Liver (tissue), 9 donors: ENCODE measurements around the gene SEH1L. TPM values are rescaled to one million over a fixed set of nuclear protein-coding genes. Genes with fewer than 3 reads are reported as not detected.

Source experiments
- DNase-seq: peaks from one replicate; pipeline ENCODE4 v3.0.0-alpha.2; 2017; ENCODE audit warnings: low spot score
- H3K27ac ChIP-seq, 2 donors: one replicate each; pipeline ENCODE4 v1.7.0; 2013; ENCODE audit warnings: inconsistent platforms in 2 of 2, low read length in 2 of 2, control low read depth in 1 of 2, low read depth in 1 of 2, mild to moderate bottlenecking in 1 of 2
- H3K27me3 ChIP-seq, 4 donors: one replicate each; pipeline versions ENCODE4 v1.6.1 to v1.7.0; 2013; ENCODE audit warnings: low read length in 3 of 4, inconsistent platforms in 1 of 4, mild to moderate bottlenecking in 1 of 4, moderate library complexity in 1 of 4; ENCODE audit not compliant: control insufficient read depth in 4 of 4, insufficient read depth in 4 of 4
- H3K36me3 ChIP-seq, 4 donors: one replicate each; pipeline versions ENCODE4 v1.6.1 to v1.7.0; 2013; ENCODE audit warnings: low read length in 3 of 4, mild to moderate bottlenecking in 3 of 4, low read depth in 1 of 4, moderate library complexity in 1 of 4; ENCODE audit not compliant: control insufficient read depth in 4 of 4, insufficient read depth in 3 of 4
- H3K4me1 ChIP-seq, 4 donors: one replicate each; pipeline versions ENCODE4 v1.6.1 to v1.7.0; 2013; ENCODE audit warnings: low read length in 3 of 4, mild to moderate bottlenecking in 3 of 4, moderate library complexity in 1 of 4; ENCODE audit not compliant: control insufficient read depth in 4 of 4, insufficient read depth in 4 of 4
- H3K4me3 ChIP-seq, 3 donors: one replicate each; pipeline versions ENCODE4 v1.6.1 to v1.7.0; 2013; ENCODE audit warnings: low read length in 3 of 3, control low read depth in 1 of 3, low read depth in 1 of 3, mild to moderate bottlenecking in 1 of 3
- H3K9ac ChIP-seq, 2 donors: one replicate each; pipeline ENCODE4 v1.7.0; 2013; ENCODE audit warnings: low read length in 2 of 2, mild to moderate bottlenecking in 2 of 2, moderate library complexity in 2 of 2, control low read depth in 1 of 2, low read depth in 1 of 2
- H3K9me3 ChIP-seq, 4 donors: one replicate each; pipeline versions ENCODE4 v1.6.1 to v1.7.0; 2013; ENCODE audit warnings: low read length in 3 of 4; ENCODE audit not compliant: control insufficient read depth in 4 of 4
- EGR1 ChIP-seq, 2 donors: IDR thresholded peaks; 2 replicates each; pipeline ENCODE4 v1.6.1; 2016 to 2018; ENCODE audit warnings: antibody characterized with exemption in 2 of 2, low read depth in 2 of 2
- FOXA1 ChIP-seq: IDR thresholded peaks from 2 replicates; pipeline ENCODE4 v1.6.1; 2016; ENCODE audit warnings: antibody characterized with exemption
- FOXA2 ChIP-seq: IDR thresholded peaks from 2 replicates; pipeline ENCODE4 v1.6.1; 2016; ENCODE audit warnings: antibody characterized with exemption
- GABPA ChIP-seq, 2 donors: IDR thresholded peaks in 1 of 2; conservative IDR thresholded peaks in 1 of 2; 2 replicates each; pipeline ENCODE4 v1.6.1; 2016; ENCODE audit warnings: antibody characterized with exemption in 2 of 2, mild to moderate bottlenecking in 1 of 2, moderate library complexity in 1 of 2
- HNF4A ChIP-seq, 2 donors: conservative IDR thresholded peaks; 2 replicates each; pipeline ENCODE4 v1.6.1; 2016; ENCODE audit warnings: antibody characterized with exemption in 2 of 2, mild to moderate bottlenecking in 2 of 2
- HNF4G ChIP-seq: IDR thresholded peaks from 2 replicates; pipeline ENCODE4 v1.6.1; 2016; ENCODE audit warnings: antibody characterized with exemption
- JUND ChIP-seq, 2 donors: IDR thresholded peaks; 2 replicates each; pipeline ENCODE4 v1.6.1; 2016; ENCODE audit warnings: antibody characterized with exemption in 2 of 2
- NR2F2 ChIP-seq: IDR thresholded peaks from 2 replicates; pipeline ENCODE4 v1.6.1; 2016; ENCODE audit warnings: antibody characterized with exemption
- RAD21 ChIP-seq, 2 donors: IDR thresholded peaks; 2 replicates each; pipeline ENCODE4 v1.6.1; 2016; ENCODE audit warnings: antibody characterized with exemption in 2 of 2, mild to moderate bottlenecking in 2 of 2
- REST ChIP-seq: IDR thresholded peaks from 2 replicates; pipeline ENCODE4 v1.6.1; 2016; ENCODE audit warnings: antibody characterized with exemption, mild to moderate bottlenecking
- RXRA ChIP-seq, 2 donors: IDR thresholded peaks; 2 replicates each; pipeline ENCODE4 v1.6.1; 2017 to 2018; ENCODE audit warnings: antibody characterized with exemption in 2 of 2, mild to moderate bottlenecking in 1 of 2
- SP1 ChIP-seq: IDR thresholded peaks from 2 replicates; pipeline ENCODE4 v1.6.1; 2018; ENCODE audit warnings: antibody characterized with exemption, mild to moderate bottlenecking
- TAF1 ChIP-seq: conservative IDR thresholded peaks from 2 replicates; pipeline ENCODE4 v1.6.1; 2016; ENCODE audit warnings: antibody characterized with exemption, mild to moderate bottlenecking
- YY1 ChIP-seq: IDR thresholded peaks from 2 replicates; pipeline ENCODE4 v1.6.1; 2016; ENCODE audit warnings: antibody characterized with exemption, mild to moderate bottlenecking
- ZBTB33 ChIP-seq: IDR thresholded peaks from 2 replicates; pipeline ENCODE4 v1.6.1; 2016; ENCODE audit warnings: antibody characterized with exemption
- WGBS: extraction: QIAGEN DNeasy Blood & Tissue Kit; methylation state at CpG from one replicate; pipeline ENCODE4 v1.1.7; 2013; 5-methylcytosine and 5-hydroxymethylcytosine counted together
- polyA plus RNA-seq, 2 donors: library from polyadenylated mRNA; stranded (reverse) in 1 of 2; unstranded in 1 of 2; fragments of 200-250 nt in 1 of 2; fragments of >200 nt in 1 of 2; fragmentation: Nextera tagmentation in 1 of 2; extraction: Ambion mirVana in 1 of 2; gene quantifications; one replicate each; pipeline versions ENCODE4 v1.2.1 to v1.2.3, GENCODE V29; 2013 to 2015
- total RNA-seq, 2 donors: library from RNA; depleted of rRNA; stranded (reverse); fragments of >200 nt; gene quantifications; one replicate each; pipeline ENCODE4 v1.2.3, GENCODE V29; 2014
- TF ChIP-seq, protein P1 (sequence below): IDR thresholded peaks from 2 replicates; pipeline ENCODE4 v1.6.1; 2016; ENCODE audit warnings: antibody characterized with exemption
- TF ChIP-seq, protein P2 (sequence below): IDR thresholded peaks from 2 replicates; pipeline ENCODE4 v1.6.1; 2016; ENCODE audit warnings: antibody characterized with exemption
- TF ChIP-seq, protein P3 (sequence below): fragments of 150-350 bp; IDR thresholded peaks from 2 replicates; pipeline ENCODE4 v1.5.1; 2017; ENCODE audit warnings: improper control_type of control experiment, low read depth, low read length; ENCODE audit not compliant: missing input control
- donor health status: healthy.
- donor health status: healthy.
- donor health status: healthy.
- donor health status: healthy.
- donor health status: healthy.

SEH1L gene
- total and polyA plus RNA-seq, 4 donors: 12.2 to 28.5 (median 16.8) TPM

DNA sequence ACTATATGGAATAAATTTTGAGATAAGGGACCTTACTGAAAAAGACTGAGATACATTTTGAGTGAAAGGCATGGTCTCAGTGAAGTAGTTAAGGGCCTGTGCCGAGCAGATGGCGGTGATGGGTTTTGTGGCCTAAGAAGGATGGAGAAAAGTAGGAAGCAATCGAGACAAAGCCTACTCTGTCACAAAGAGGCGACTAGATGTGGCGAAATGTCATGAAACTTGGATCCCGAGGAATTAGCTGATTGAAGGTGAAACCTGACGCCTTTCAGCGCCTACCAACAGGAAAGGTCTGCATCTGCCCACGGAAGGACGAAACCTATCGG lies 42.8 kb downstream of the SEH1L start:
- peak overlapping the region; percentile 59 to 96 (median 78) for H3K4me3 ChIP-seq
- TF ChIP-seq RAD21 (IDR thresholded peaks at IDR 0.05) (no peak), GABPA (IDR thresholded peaks at IDR 0.05 in 1 of 2, conservative IDR thresholded peaks at IDR 0.05 in 1 of 2) (no peak), ZBTB33 (no peak), FOXA1 (no peak), TAF1 (no peak), YY1 (no peak), JUND (IDR thresholded peaks at IDR 0.05) (no peak), HNF4G (no peak), RXRA (IDR thresholded peaks at IDR 0.05) (no peak)
- no peaks in the 10 kb centered on the region for H3K9me3 ChIP-seq
- H3K4me1 ChIP-seq: peaks cover 0 to 19% (median 12%) of the 10 kb centered on the region in 4 donors
- H3K36me3 ChIP-seq: no peaks in the 10 kb centered on the region
- H3K27me3 ChIP-seq: no peaks in the 10 kb centered on the region
- peak overlapping the region; percentile 15 to 17 for H3K9ac ChIP-seq
- no peak for DNase-seq
- WGBS: 1% methylated on average over 11 of the region's 11 CpGs
- peak overlapping the region in 1 of 2 donors; percentile 46 for H3K27ac ChIP-seq

- Histone ChIP-seq H3K4me3 (peak within 1 kb of the TSS; percentile 59 to 96 (median 81)), H3K9me3 (no peaks in the 10 kb centered on the region), H3K9ac (peak within 1 kb of the TSS; percentile 62 to 87), H3K36me3 (no peaks in the 10 kb centered on the region), H3K4me1 (peaks cover 0 to 20% (median 12%) of the 10 kb centered on the region in 4 donors), H3K27ac (peak within 1 kb of the TSS; percentile 95), H3K27me3 (no peaks in the 10 kb centered on the region)
- under 1% methylated on average over 73 of the region's 73 CpGs for WGBS
- TF ChIP-seq, protein P1, sequence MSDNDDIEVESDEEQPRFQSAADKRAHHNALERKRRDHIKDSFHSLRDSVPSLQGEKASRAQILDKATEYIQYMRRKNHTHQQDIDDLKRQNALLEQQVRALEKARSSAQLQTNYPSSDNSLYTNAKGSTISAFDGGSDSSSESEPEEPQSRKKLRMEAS: peak; percentile 36
- TF ChIP-seq TAF1 (peak; percentile 16), RXRA (IDR thresholded peaks at IDR 0.05) (peak in 1 of 2 donors; percentile 22), YY1 (peak; percentile 71), NR2F2 (no peak), FOXA1 (no peak), SP1 (peak; percentile 90), FOXA2 (no peak), RAD21 (IDR thresholded peaks at IDR 0.05) (no peak), GABPA (IDR thresholded peaks at IDR 0.05 in 1 of 2, conservative IDR thresholded peaks at IDR 0.05 in 1 of 2) (peak in 1 of 2 donors; percentile 80), REST (peak; percentile 42), HNF4G (no peak), JUND (IDR thresholded peaks at IDR 0.05) (no peak), ZBTB33 (no peak), EGR1 (IDR thresholded peaks at IDR 0.05; ENCODE audit: low read depth in 2 of 2) (peak in 1 of 2 donors; percentile 80), HNF4A (conservative IDR thresholded peaks at IDR 0.05) (peak in 1 of 2 donors; percentile 50)
- TF ChIP-seq, protein P2, sequence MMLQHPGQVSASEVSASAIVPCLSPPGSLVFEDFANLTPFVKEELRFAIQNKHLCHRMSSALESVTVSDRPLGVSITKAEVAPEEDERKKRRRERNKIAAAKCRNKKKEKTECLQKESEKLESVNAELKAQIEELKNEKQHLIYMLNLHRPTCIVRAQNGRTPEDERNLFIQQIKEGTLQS: no peak
- TF ChIP-seq, protein P3, sequence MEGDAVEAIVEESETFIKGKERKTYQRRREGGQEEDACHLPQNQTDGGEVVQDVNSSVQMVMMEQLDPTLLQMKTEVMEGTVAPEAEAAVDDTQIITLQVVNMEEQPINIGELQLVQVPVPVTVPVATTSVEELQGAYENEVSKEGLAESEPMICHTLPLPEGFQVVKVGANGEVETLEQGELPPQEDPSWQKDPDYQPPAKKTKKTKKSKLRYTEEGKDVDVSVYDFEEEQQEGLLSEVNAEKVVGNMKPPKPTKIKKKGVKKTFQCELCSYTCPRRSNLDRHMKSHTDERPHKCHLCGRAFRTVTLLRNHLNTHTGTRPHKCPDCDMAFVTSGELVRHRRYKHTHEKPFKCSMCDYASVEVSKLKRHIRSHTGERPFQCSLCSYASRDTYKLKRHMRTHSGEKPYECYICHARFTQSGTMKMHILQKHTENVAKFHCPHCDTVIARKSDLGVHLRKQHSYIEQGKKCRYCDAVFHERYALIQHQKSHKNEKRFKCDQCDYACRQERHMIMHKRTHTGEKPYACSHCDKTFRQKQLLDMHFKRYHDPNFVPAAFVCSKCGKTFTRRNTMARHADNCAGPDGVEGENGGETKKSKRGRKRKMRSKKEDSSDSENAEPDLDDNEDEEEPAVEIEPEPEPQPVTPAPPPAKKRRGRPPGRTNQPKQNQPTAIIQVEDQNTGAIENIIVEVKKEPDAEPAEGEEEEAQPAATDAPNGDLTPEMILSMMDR: no peak
- peak; percentile 97 for DNase-seq
Measured at GRCh38 chr18:12990967-12991820, 43.4 kb downstream of the SEH1L start, which contains the start of gene CEP192. Gene CEP192 (plus strand): TSS chr18:12991362. CDS start chr18:12999425, 8,063 bp downstream.
